Endothelial cell of umbilical vein (primary cell): ENCODE measurements around the gene GLI2. TPM values are rescaled to one million over a fixed set of nuclear protein-coding genes. Genes with fewer than 3 reads are reported as not detected.

Source experiments
- BruUV-seq: library from RNA; stranded (reverse); fragments of 400-500 nt; replicated peaks from 2 replicates; lab custom pipeline; 2021; lab: Mats Ljungman, UMichigan
- CTCF ChIA-PET: fragments of 300-600, 350-600 bp; sonication (Branson Sonifier 250); formaldehyde crosslinking; loops from one replicate; lab custom pipeline; 2021; ENCODE audit warnings: antibody characterized with exemption, inconsistent platforms; lab: Charles Lee
- POLR2A ChIA-PET: fragments of 300-600, 350-600 bp; sonication (Branson Sonifier 250); formaldehyde crosslinking; loops from one replicate; lab custom pipeline; 2021; ENCODE audit warnings: antibody characterized with exemption, inconsistent platforms; lab: Charles Lee
- DNase-seq: peaks from one replicate; pipeline ENCODE4 v3.0.0-alpha.2; 2011; ENCODE audit warnings: low read depth, low spot score
- FAIRE-seq: peaks from 2 replicates; lab custom pipeline; 2011; peaks lifted over from hg19 to GRCh38; lab: Jason Lieb, UNC
- H2AFZ ChIP-seq: 2 replicates; pipeline ENCODE4 v1.6.0; 2012; ENCODE audit warnings: low read depth, low read length, control low read depth, inconsistent platforms
- H3K27ac ChIP-seq: 2 replicates; pipeline ENCODE4 v1.5.1; 2011; ENCODE audit warnings: low read depth, mild to moderate bottlenecking, control low read depth, low read length, moderate library complexity; ENCODE audit not compliant: insufficient read depth
- H3K27me3 ChIP-seq, 2 experiments: 2 replicates each; pipeline versions ENCODE4 v1.6.0 to v1.6.1; 2011; ENCODE audit warnings: low read length in 2 of 2, mixed read lengths in 1 of 2; ENCODE audit not compliant: control insufficient read depth in 2 of 2, insufficient read depth in 2 of 2
- H3K36me3 ChIP-seq, 2 experiments: 2 replicates in 1 of 2; 3 replicates in 1 of 2; pipeline ENCODE4 v1.5.1; 2011; ENCODE audit warnings: low read length in 2 of 2, mild to moderate bottlenecking in 1 of 2, moderate library complexity in 1 of 2; ENCODE audit not compliant: control insufficient read depth in 2 of 2, insufficient read depth in 2 of 2; ENCODE audit errors: extremely low read depth in 1 of 2
- H3K4me1 ChIP-seq: 3 replicates; pipeline ENCODE4 v1.5.1; 2011; ENCODE audit warnings: mild to moderate bottlenecking, low read length; ENCODE audit not compliant: control insufficient read depth, insufficient read depth; ENCODE audit errors: extremely low read depth
- H3K4me2 ChIP-seq: 2 replicates; pipeline ENCODE4 v1.6.1; 2011; ENCODE audit warnings: low read length, control low read depth, mixed read lengths; ENCODE audit not compliant: insufficient read depth
- H3K4me3 ChIP-seq, 3 experiments: fragments of 200-600 bp in 1 of 3; sonication (generic), shearing (Covaris generic) in 1 of 3; replicated peaks in 1 of 3; 2 replicates each; pipeline ENCODE4 v1.5.1; 2011 to 2016; ENCODE audit warnings: control low read depth in 3 of 3, low read length in 3 of 3, mild to moderate bottlenecking in 2 of 3, inconsistent platforms in 1 of 3, low read depth in 1 of 3, moderate library complexity in 1 of 3; ENCODE audit not compliant: insufficient read depth in 1 of 3
- H3K79me2 ChIP-seq: 2 replicates; pipeline ENCODE4 v1.6.0; 2012; ENCODE audit warnings: low read length, inconsistent platforms; ENCODE audit not compliant: control insufficient read depth, insufficient read depth
- H3K9ac ChIP-seq: replicated peaks from 2 replicates; pipeline ENCODE3; 2011; ENCODE audit warnings: low read length, control low read depth; ENCODE audit not compliant: insufficient read depth; ENCODE audit errors: extremely low read depth
- H3K9me1 ChIP-seq: replicated peaks from 3 replicates; pipeline ENCODE4 v1.6.0; 2011; ENCODE audit warnings: mild to moderate bottlenecking, low read length; ENCODE audit not compliant: control insufficient read depth, insufficient read depth; ENCODE audit errors: extremely low read depth
- H3K9me3 ChIP-seq: replicated peaks from 2 replicates; pipeline ENCODE4 v1.5.1; 2012; ENCODE audit warnings: low read length, inconsistent platforms; ENCODE audit not compliant: control insufficient read depth, insufficient read depth
- H4K20me1 ChIP-seq: replicated peaks from 2 replicates; pipeline ENCODE3; 2011; ENCODE audit warnings: mild to moderate bottlenecking, low read length; ENCODE audit not compliant: control insufficient read depth, insufficient read depth; ENCODE audit errors: extremely low read depth
- EZH2 ChIP-seq: IDR thresholded peaks from 2 replicates; pipeline ENCODE4 v1.6.1; 2012; ENCODE audit warnings: borderline replicate concordance, low read depth, mild to moderate bottlenecking, moderate library complexity, low read length, inconsistent platforms; ENCODE audit not compliant: severe bottlenecking
- FOS ChIP-seq: IDR thresholded peaks from 2 replicates; pipeline ENCODE4 v1.6.1; 2011; ENCODE audit warnings: mild to moderate bottlenecking, low read length, moderate library complexity, borderline replicate concordance; ENCODE audit not compliant: insufficient read depth
- GATA2 ChIP-seq: IDR thresholded peaks from 2 replicates; pipeline ENCODE4 v1.7.0; 2011; ENCODE audit warnings: low read depth, mild to moderate bottlenecking, moderate library complexity, mixed read lengths, low read length; ENCODE audit not compliant: insufficient read length, insufficient read depth
- JUN ChIP-seq: IDR thresholded peaks from 2 replicates; pipeline ENCODE4 v1.6.1; 2011; ENCODE audit warnings: borderline replicate concordance, low read depth; ENCODE audit not compliant: insufficient read length, insufficient read depth
- MYC ChIP-seq: IDR thresholded peaks from one replicate; pipeline ENCODE4 v1.6.1; 2011; ENCODE audit warnings: mild to moderate bottlenecking, low read depth, low read length
- POLR2A ChIP-seq: IDR thresholded peaks from 2 replicates; pipeline ENCODE4 v1.6.1; 2012; ENCODE audit warnings: low read depth, mild to moderate bottlenecking, control low read depth, low read length
- POLR2AphosphoS5 ChIP-seq: IDR thresholded peaks from 2 replicates; pipeline ENCODE4 v1.6.1; 2012; ENCODE audit warnings: low read depth, mild to moderate bottlenecking, control low read depth, low read length, moderate library complexity; ENCODE audit not compliant: insufficient read depth
- dilution Hi-C: fragments of 300-500 bp; cut with MboI; formaldehyde crosslinking; loops from one replicate; pipeline ENCODE4 v1.15.0; 2019; ENCODE audit warnings: low sequenced_read_pairs; ENCODE audit not compliant: extremely low pct_ligation_motif_present
- intact Hi-C: fragments of 100-400 bp; cut with micrococcal nuclease; formaldehyde crosslinking; loops from one replicate; pipeline ENCODE4 v1.10.0; 2022
- polyA plus RNA-seq, 4 experiments: library from polyadenylated mRNA; depleted of rRNA in 3 of 4; stranded (reverse) in 3 of 4; unstranded in 1 of 4; fragments of >200 nt; gene quantifications; 2 replicates each; pipeline versions ENCODE4 v1.2.1 to v1.2.3, GENCODE V29; 2011 to 2012; ENCODE audit warnings: missing spikeins in 1 of 4
- total RNA-seq: library from RNA; stranded (reverse); gene quantifications from 2 replicates; pipeline ENCODE4 v1.2.3, GENCODE V29; 2021
- TF ChIP-seq, protein P1 (sequence below), 2 donors: IDR thresholded peaks; 1 replicate in 1 of 2; 2 replicates in 1 of 2; pipeline ENCODE4 v1.5.1; 2011; ENCODE audit warnings: low read length in 2 of 2, mild to moderate bottlenecking in 2 of 2, moderate library complexity in 2 of 2, control low read depth in 1 of 2, inconsistent platforms in 1 of 2, low read depth in 1 of 2; ENCODE audit not compliant: insufficient read depth in 1 of 2; ENCODE audit errors: extremely low read depth in 1 of 2
- TF ChIP-seq, protein P2 (sequence below): IDR thresholded peaks from 2 replicates; pipeline ENCODE4 v1.6.1; 2011; ENCODE audit not compliant: insufficient read depth, insufficient read length

GLI2 gene
- total and polyA plus RNA-seq, 2 donors (not counting 3 experiments of a cell fraction or from before 2014, with no cell fraction given), result 0.13 TPM; not detected in 1

DNA sequence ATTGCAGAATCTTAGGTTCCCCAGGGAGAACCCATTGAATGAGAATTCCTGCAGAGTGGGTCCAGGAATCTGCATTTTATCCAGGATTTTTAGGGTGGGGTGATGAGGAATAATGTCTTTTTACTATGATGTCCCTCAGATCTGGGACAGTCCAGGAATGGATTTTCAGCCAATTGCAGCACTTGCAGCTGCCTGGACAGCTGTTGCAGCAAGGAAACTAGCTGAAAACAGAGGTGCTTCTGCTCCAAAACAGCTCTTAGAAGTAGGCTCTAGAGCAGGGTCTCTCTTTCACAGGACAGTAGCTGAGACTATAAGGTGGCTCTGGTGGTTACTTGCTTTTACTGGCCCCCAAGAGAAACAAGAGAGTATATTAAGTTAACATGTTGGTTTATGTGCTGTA lies 9.1 kb downstream of the GLI2 start:
- ChIA-PET CTCF (interaction anchor here (0.7 to 1.2 kb wide), 3 partner anchors 9 to 14 kb away, joined by 3 read pairs; no protein-coding TSS in a partner anchor), POLR2A (no interaction called here)
- H3K4me1 ChIP-seq, result no peaks in the 10 kb centered on the region
- no peaks in the 10 kb centered on the region for H3K79me2 ChIP-seq
- H3K27me3 ChIP-seq, result peaks cover 48 to 57% of the 10 kb centered on the region in 2 experiments
- H3K4me2 ChIP-seq, result no peak overlapping the region
- H3K4me3 ChIP-seq, result no peak overlapping the region
- no TSS peak for BruUV-seq
- no peaks in the 10 kb centered on the region for H3K9me1 ChIP-seq
- dilution Hi-C loops (no loop called here), intact Hi-C loops (no loop called here)
- no peak overlapping the region for H3K27ac ChIP-seq
- H3K9me3 ChIP-seq, result no peaks in the 10 kb centered on the region
- H2AFZ ChIP-seq, result no peak overlapping the region
- H3K36me3 ChIP-seq, result no peaks in the 10 kb centered on the region
- no peak overlapping the region for H3K9ac ChIP-seq
- DNase-seq (no peak), FAIRE-seq (no peak)
- no peak for TF ChIP-seq FOS
- no peak for TF ChIP-seq EZH2
- TF ChIP-seq POLR2A, result no peak
- TF ChIP-seq POLR2AphosphoS5, result no peak
- TF ChIP-seq, protein P1, sequence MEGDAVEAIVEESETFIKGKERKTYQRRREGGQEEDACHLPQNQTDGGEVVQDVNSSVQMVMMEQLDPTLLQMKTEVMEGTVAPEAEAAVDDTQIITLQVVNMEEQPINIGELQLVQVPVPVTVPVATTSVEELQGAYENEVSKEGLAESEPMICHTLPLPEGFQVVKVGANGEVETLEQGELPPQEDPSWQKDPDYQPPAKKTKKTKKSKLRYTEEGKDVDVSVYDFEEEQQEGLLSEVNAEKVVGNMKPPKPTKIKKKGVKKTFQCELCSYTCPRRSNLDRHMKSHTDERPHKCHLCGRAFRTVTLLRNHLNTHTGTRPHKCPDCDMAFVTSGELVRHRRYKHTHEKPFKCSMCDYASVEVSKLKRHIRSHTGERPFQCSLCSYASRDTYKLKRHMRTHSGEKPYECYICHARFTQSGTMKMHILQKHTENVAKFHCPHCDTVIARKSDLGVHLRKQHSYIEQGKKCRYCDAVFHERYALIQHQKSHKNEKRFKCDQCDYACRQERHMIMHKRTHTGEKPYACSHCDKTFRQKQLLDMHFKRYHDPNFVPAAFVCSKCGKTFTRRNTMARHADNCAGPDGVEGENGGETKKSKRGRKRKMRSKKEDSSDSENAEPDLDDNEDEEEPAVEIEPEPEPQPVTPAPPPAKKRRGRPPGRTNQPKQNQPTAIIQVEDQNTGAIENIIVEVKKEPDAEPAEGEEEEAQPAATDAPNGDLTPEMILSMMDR (IDR thresholded peaks at IDR 0.05; ENCODE audit: extremely low read depth in 1 of 2, insufficient read depth in 1 of 2, low read depth in 1 of 2, low read length in 2 of 2), result no peak
- TF ChIP-seq MYC, result no peak
- no peak for TF ChIP-seq JUN
- no peak for TF ChIP-seq GATA2
- TF ChIP-seq, protein P2, sequence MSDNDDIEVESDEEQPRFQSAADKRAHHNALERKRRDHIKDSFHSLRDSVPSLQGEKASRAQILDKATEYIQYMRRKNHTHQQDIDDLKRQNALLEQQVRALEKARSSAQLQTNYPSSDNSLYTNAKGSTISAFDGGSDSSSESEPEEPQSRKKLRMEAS, result no peak
- H4K20me1 ChIP-seq, result no peaks in the 10 kb centered on the region
